ENCODE data around the gene PRR19.

DNA sequence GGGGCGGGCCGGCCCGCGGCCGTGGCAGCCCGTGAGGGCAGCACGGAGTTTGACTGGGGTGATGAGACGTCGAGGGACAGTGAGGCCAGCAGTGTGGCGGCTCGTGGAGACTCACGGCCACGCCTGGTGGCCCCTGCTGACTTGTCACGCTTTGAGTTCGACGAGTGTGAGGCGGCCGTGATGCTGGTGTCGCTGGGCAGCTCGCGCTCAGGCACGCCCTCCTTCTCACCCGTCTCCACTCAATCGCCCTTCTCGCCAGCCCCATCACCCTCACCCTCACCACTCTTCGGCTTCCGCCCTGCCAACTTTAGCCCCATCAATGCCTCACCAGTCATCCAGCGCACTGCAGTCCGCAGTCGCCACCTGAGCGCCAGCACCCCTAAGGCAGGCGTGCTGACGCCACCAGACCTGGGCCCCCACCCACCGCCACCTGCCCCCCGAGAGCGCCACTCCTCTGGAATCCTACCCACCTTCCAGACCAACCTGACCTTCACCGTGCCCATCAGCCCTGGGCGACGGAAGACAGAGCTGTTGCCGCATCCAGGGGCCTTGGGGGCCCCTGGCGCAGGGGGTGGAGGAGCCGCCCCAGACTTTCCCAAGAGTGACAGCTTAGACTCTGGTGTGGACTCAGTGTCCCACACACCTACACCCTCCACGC is 28.4 kb upstream of the PRR19 start:
- TF ChIP-seq, protein P1, sequence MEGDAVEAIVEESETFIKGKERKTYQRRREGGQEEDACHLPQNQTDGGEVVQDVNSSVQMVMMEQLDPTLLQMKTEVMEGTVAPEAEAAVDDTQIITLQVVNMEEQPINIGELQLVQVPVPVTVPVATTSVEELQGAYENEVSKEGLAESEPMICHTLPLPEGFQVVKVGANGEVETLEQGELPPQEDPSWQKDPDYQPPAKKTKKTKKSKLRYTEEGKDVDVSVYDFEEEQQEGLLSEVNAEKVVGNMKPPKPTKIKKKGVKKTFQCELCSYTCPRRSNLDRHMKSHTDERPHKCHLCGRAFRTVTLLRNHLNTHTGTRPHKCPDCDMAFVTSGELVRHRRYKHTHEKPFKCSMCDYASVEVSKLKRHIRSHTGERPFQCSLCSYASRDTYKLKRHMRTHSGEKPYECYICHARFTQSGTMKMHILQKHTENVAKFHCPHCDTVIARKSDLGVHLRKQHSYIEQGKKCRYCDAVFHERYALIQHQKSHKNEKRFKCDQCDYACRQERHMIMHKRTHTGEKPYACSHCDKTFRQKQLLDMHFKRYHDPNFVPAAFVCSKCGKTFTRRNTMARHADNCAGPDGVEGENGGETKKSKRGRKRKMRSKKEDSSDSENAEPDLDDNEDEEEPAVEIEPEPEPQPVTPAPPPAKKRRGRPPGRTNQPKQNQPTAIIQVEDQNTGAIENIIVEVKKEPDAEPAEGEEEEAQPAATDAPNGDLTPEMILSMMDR (IDR thresholded peaks at IDR 0.05): no peak
- TF ChIP-seq POLR2A (IDR thresholded peaks at IDR 0.05) (no peak), POLR2AphosphoS5 (IDR thresholded peaks at IDR 0.05) (no peak)

Data from suprapubic skin (tissue), 4 donors.